Sigmoid colon (tissue), 7 donors: ENCODE results near the gene PSG2. TPM values are rescaled to one million over a fixed set of nuclear protein-coding genes. Genes with fewer than 3 reads are reported as not detected.
A peak's percentile ranks its signal among the peaks of the same experiment; 100 is the strongest.
"Not testable (repeated sequence)": the region's sequence is repeated elsewhere in the genome, so short reads cannot be mapped to it uniquely, and the experiment has no call there.

Source experiments
- DNase-seq: peaks from one replicate; pipeline ENCODE4 v3.0.0-alpha.2; 2019
- H3K27ac ChIP-seq, 4 donors: fragments of 200-600 bp; sonication (generic); one replicate each; pipeline ENCODE4 v1.5.1; 2016 to 2019; ENCODE audit warnings: mild to moderate bottlenecking in 1 of 4
- H3K27me3 ChIP-seq, 3 donors: fragments of 200-600 bp; sonication (generic); one replicate each; pipeline ENCODE4 v1.5.1; 2019; ENCODE audit warnings: mild to moderate bottlenecking in 1 of 3
- H3K36me3 ChIP-seq, 4 donors: fragments of 200-600 bp; sonication (generic); one replicate each; pipeline ENCODE4 v1.5.1; 2016 to 2019
- H3K4me1 ChIP-seq, 4 donors: fragments of 200-600 bp; sonication (generic); one replicate each; pipeline ENCODE4 v1.5.1; 2017 to 2019
- H3K4me3 ChIP-seq, 4 donors: fragments of 200-600 bp; sonication (generic); one replicate each; pipeline ENCODE4 v1.5.1; 2017 to 2019; ENCODE audit warnings: mild to moderate bottlenecking in 2 of 4, moderate library complexity in 1 of 4
- H3K9me3 ChIP-seq, 4 donors: fragments of 200-600 bp in 3 of 4; sonication (generic) in 3 of 4; one replicate each; pipeline versions ENCODE4 v1.5.1 to v1.6.1; 2013 to 2019
- CTCF ChIP-seq, 4 experiments: fragments of 450-650 bp in 3 of 4; fragments of 200-600 bp in 1 of 4; IDR thresholded peaks; one replicate each; pipeline ENCODE4 v1.5.1; 2016 to 2019; ENCODE audit warnings: antibody characterized with exemption in 4 of 4, mild to moderate bottlenecking in 3 of 4, moderate library complexity in 2 of 4
- POLR2AphosphoS5 ChIP-seq, 4 donors: sonication (generic); formaldehyde crosslinking; IDR thresholded peaks; one replicate each; pipeline ENCODE4 v1.6.1; 2017; ENCODE audit warnings: antibody characterized with exemption in 4 of 4
- WGBS, 2 donors: extraction: QIAGEN DNeasy Blood & Tissue Kit; methylation state at CpG; one replicate each; pipeline ENCODE4 v1.1.7; 2013; 5-methylcytosine and 5-hydroxymethylcytosine counted together
- intact Hi-C: fragments of 100-400 bp; cut with DNase I; formaldehyde crosslinking; loops from one replicate; pipeline ENCODE4 v1.15.1; 2023
- polyA plus RNA-seq, 3 donors: library from polyadenylated mRNA; stranded (reverse); fragments of 200-250 nt; gene quantifications; one replicate each; pipeline ENCODE4 v1.2.3, GENCODE V29; 2013
- total RNA-seq, 4 donors: library from RNA; depleted of rRNA; stranded (reverse); fragments of >200 nt; gene quantifications; one replicate each; pipeline ENCODE4 v1.1.0, GENCODE V29; 2016
- donor health status: healthy with polysubstance abuse.
- donor health status: Bipolar disorder and iron deficiency.
- donor health status: healthy.

PSG2 gene
- total and polyA plus RNA-seq, 7 donors = not detected

GRCh38 chr19:43021629-43022028, 60.9 kb downstream of the PSG2 start:
- H3K36me3 ChIP-seq, intact Hi-C loops: not testable (repeated sequence)
- 62 to 81% methylated on average over 4 of the region's 4 CpGs for WGBS, 2 donors

GRCh38 chr19:43019588-43019987, 62.9 kb downstream of the PSG2 start:
- H3K4me1 ChIP-seq = peaks cover 0 to 11% (median 7%) of the 10 kb centered on the region in 4 donors
- H3K4me3 ChIP-seq, intact Hi-C loops, H3K27me3 ChIP-seq, H3K27ac ChIP-seq, H3K36me3 ChIP-seq, DNase-seq, H3K9me3 ChIP-seq: not testable (repeated sequence)
- peak in 2 of 4 experiments; percentile 11 to 29 for TF ChIP-seq CTCF (IDR thresholded peaks at IDR 0.05)

More at GRCh38 chr19:43021629-43022028, 60.9 kb downstream of the PSG2 start:
- H3K27me3 ChIP-seq, DNase-seq, H3K4me3 ChIP-seq, H3K9me3 ChIP-seq: not testable (repeated sequence)
- Histone ChIP-seq H3K4me1 (peaks cover 0 to 11% (median 7%) of the 10 kb centered on the region in 4 donors), H3K27ac (peak overlapping the region in 2 of 4 donors; percentile 40 to 42)
- TF ChIP-seq POLR2AphosphoS5 (IDR thresholded peaks at IDR 0.05) = peak in 2 of 4 donors; percentile 26 to 33

Other genes with a start within 250 kb of the PSG2 start
- gene PSG1, start 203.0 kb downstream of the PSG2 start, total RNA-seq = not detected
- not detected for gene PSG1, start 203.0 kb downstream of the PSG2 start, polyA plus RNA-seq
- gene PSG6, start 164.8 kb downstream of the PSG2 start, total RNA-seq = not detected
- not detected for gene PSG6, start 164.8 kb downstream of the PSG2 start, polyA plus RNA-seq
- not detected for gene PSG7, start 145.5 kb downstream of the PSG2 start, total RNA-seq
- not detected for gene PSG7, start 145.5 kb downstream of the PSG2 start, polyA plus RNA-seq
- not detected for gene PSG11, start 56.2 kb downstream of the PSG2 start, total RNA-seq
- gene PSG11, start 56.2 kb downstream of the PSG2 start, polyA plus RNA-seq = not detected
- gene PSG5, start 103.8 kb upstream of the PSG2 start, total RNA-seq = not detected
- gene PSG5, start 103.8 kb upstream of the PSG2 start, polyA plus RNA-seq = not detected
- not detected for gene PSG4, start 122.9 kb upstream of the PSG2 start, total RNA-seq
- gene PSG4, start 122.9 kb upstream of the PSG2 start, polyA plus RNA-seq = not detected
- gene PSG9, start 186.8 kb upstream of the PSG2 start, total RNA-seq = not detected
- not detected for gene PSG9, start 186.8 kb upstream of the PSG2 start, polyA plus RNA-seq